NT2/D1 (cell line): Measurements from ENCODE around the gene CDK5RAP2.
A peak's percentile ranks its signal among the peaks of the same experiment; 100 is the strongest.

Source experiments
- DNase-seq: peaks from one replicate; pipeline ENCODE4 v3.0.0-alpha.2; 2011; ENCODE audit warnings: low read depth, low spot score
- H3K27me3 ChIP-seq: 2 replicates; pipeline ENCODE4 v1.6.0; 2011; ENCODE audit warnings: mild to moderate bottlenecking; ENCODE audit not compliant: insufficient read length, insufficient read depth
- H3K36me3 ChIP-seq: 2 replicates; pipeline ENCODE4 v1.6.1; 2011; ENCODE audit warnings: mild to moderate bottlenecking, low read length, mixed read lengths; ENCODE audit not compliant: insufficient read depth, insufficient read length
- H3K4me1 ChIP-seq: 2 replicates; pipeline ENCODE4 v1.5.1; 2011; ENCODE audit not compliant: insufficient read depth, insufficient read length
- H3K4me3 ChIP-seq: 2 replicates; pipeline ENCODE4 v1.5.1; 2011; ENCODE audit warnings: low read depth; ENCODE audit not compliant: insufficient read length
- H3K9ac ChIP-seq: 2 replicates; pipeline ENCODE4 v1.6.0; 2011; ENCODE audit warnings: low read depth; ENCODE audit not compliant: insufficient read length
- H3K9me3 ChIP-seq: 2 replicates; pipeline ENCODE4 v1.5.1; 2011; ENCODE audit warnings: mild to moderate bottlenecking, low read length; ENCODE audit not compliant: insufficient read depth
- SUZ12 ChIP-seq: IDR thresholded peaks from 2 replicates; pipeline ENCODE4 v1.6.1; 2011; ENCODE audit not compliant: insufficient read length, insufficient read depth; ENCODE audit errors: extremely low read depth
- YY1 ChIP-seq: IDR thresholded peaks from 2 replicates; pipeline ENCODE4 v1.6.1; 2011; ENCODE audit not compliant: insufficient read length, insufficient read depth
- ZNF274 ChIP-seq: IDR thresholded peaks from 2 replicates; pipeline ENCODE4 v1.6.1; 2011; ENCODE audit warnings: mild to moderate bottlenecking, low read depth, low read length

The CDK5RAP2 gene

GRCh38 chr9:120583958-120584369 is 4.0 kb upstream of the CDK5RAP2 start:
- H3K9ac ChIP-seq: no peak overlapping the region
- no peak for DNase-seq

DNA sequence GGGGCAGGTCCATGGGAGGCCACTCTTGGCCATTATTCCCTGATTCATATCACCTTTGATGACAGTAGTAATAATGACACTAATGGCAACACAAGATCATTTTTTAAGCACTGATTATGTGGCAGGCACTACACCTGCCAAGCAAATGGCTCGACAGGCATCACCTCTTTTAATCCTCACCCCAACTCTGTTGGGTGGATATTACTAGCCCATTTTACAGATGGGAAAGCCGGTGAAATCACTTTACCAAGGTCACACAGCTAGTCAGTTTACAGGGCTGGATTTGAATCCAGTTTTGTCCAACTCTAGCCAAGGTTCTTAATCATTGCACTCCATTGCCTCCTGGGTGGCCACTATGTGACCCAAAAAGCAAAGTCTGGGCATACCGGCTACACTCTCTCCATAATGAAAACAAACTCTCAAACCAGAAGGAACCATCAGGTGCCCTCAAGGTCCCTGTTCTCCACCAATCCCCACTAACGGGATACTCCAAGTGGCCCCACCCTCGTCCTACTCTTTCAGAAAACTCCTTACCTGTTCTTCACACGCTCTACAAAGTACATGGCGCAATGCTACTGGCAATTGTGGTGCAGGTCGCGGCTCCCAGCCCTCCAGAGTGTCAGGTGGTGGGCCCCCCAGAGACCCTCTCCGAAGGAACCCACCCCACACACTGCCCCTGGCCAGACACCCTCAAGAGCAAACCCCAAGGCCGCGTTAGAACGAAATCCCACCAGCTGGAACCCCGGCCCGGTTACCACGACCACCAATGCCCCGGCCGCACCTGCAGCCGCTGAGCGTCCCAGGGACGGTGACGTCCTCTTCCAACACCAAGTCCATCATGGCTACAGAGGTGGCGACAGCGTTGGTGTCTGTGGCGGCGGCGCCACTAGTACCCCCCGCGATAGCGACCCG is 572 bp downstream of the CDK5RAP2 start:
- no peaks in the 10 kb centered on the region for H3K9me3 ChIP-seq
- H3K27me3 ChIP-seq: no peaks in the 10 kb centered on the region
- DNase-seq: no peak
- H3K4me1 ChIP-seq: no peaks in the 10 kb centered on the region
- peaks cover 20% of the 10 kb centered on the region for H3K36me3 ChIP-seq
- peak overlapping the region; percentile 83 for H3K4me3 ChIP-seq
- TF ChIP-seq YY1: no peak
- TF ChIP-seq SUZ12: no peak
- no peak for TF ChIP-seq ZNF274
- H3K9ac ChIP-seq: peak overlapping the region; percentile 92

More at GRCh38 chr9:120583958-120584369, 4.0 kb upstream of the CDK5RAP2 start:
- Histone ChIP-seq H3K36me3 (peaks cover 1% of the 10 kb centered on the region), H3K4me1 (no peaks in the 10 kb centered on the region), H3K9me3 (no peaks in the 10 kb centered on the region), H3K27me3 (no peaks in the 10 kb centered on the region), H3K4me3 (no peak overlapping the region)
- TF ChIP-seq SUZ12: no peak
- no peak for TF ChIP-seq YY1
- no peak for TF ChIP-seq ZNF274

DNA sequence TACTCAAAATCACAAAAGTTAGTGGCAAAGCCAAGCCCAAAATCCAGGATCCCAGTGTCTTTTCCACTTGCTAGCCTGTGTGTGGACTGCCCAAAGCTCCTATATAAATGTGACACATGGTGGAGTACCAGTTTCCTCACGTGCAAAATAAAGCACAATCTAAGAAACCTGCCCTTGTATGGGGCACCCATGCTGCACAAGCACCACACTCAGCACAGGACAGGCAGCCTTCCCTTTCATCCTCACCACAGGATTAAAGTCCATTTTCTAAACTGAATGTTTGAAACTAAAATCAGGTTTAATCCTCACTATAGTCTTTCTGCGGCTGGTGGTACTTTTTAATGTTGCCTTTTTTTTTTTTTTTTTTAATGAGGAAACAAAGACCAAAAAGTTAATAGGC is 5.5 kb downstream of the CDK5RAP2 start:
- H3K9ac ChIP-seq: no peak overlapping the region
- no peaks in the 10 kb centered on the region for H3K4me1 ChIP-seq
- no peak overlapping the region for H3K4me3 ChIP-seq
- no peak for DNase-seq
- peaks cover 47% of the 10 kb centered on the region for H3K36me3 ChIP-seq
- no peaks in the 10 kb centered on the region for H3K27me3 ChIP-seq
- TF ChIP-seq ZNF274 (no peak), YY1 (no peak), SUZ12 (no peak)
- no peaks in the 10 kb centered on the region for H3K9me3 ChIP-seq

DNA sequence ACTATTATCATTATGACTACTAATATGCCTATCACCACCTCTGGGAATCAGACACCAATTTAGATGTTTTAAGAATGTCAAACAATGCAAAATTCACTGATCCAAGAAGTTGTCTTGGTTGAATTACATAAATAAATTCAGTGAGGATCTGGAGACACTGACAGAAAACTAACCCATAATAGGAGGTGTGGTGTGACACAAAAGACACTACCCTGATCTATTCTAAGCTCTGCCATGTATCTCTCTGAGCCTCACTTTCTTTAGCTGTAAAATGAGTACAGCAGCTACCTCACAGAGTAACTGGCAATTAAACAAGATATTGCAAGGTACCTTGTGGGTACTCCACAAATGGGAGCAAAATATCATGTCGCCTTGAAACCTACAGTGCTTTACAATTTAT is 7.5 kb downstream of the CDK5RAP2 start:
- Histone ChIP-seq H3K9me3 (no peaks in the 10 kb centered on the region), H3K4me1 (no peaks in the 10 kb centered on the region), H3K4me3 (no peak overlapping the region), H3K27me3 (no peaks in the 10 kb centered on the region), H3K36me3 (peaks cover 54% of the 10 kb centered on the region), H3K9ac (no peak overlapping the region)
- TF ChIP-seq SUZ12 (no peak), ZNF274 (no peak), YY1 (no peak)
- no peak for DNase-seq

DNA sequence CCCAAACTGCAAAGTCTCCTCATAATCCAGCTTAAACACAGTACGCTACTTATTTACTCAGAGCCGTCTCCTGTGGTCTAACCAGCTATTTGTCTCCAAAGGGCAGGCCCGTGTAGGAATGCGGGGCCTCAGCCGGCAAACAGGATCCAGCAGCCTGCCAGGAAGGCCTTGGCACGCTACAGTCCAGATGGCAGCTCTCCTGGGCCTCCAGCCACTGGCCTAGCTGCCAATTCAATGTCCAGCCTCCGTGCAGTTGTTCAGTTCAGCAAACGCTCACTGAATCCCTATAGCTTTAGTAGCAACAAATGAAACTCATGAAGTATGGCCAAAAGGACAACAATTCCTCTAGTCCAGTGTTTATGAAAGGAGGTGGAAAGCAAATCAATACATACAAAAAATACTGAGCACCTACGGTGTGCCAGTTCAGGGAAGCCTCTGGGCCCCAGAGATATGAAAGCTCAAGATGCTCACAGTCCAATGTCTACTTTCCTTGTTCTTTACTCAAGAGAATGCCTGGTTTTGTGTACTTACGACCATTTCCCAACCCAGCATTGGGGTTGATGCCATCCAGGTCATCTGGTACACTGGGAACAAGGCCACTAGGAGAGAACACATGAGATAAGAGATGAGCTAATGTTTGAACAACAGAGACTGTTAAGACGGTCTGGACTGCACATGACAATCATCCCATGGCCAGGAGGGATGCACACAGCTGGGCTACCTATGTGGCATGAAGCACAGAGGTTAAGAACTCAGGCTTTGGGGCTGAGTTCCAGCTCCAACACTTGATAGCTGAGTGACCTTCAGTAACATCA is 8.3 kb downstream of the CDK5RAP2 start:
- TF ChIP-seq YY1 (no peak), ZNF274 (no peak), SUZ12 (no peak)
- no peaks in the 10 kb centered on the region for H3K27me3 ChIP-seq
- H3K36me3 ChIP-seq: peaks cover 60% of the 10 kb centered on the region
- no peak overlapping the region for H3K4me3 ChIP-seq
- H3K9me3 ChIP-seq: no peaks in the 10 kb centered on the region
- no peaks in the 10 kb centered on the region for H3K4me1 ChIP-seq
- H3K9ac ChIP-seq: no peak overlapping the region
- no peak for DNase-seq

- TF ChIP-seq YY1: no peak
- Histone ChIP-seq H3K9me3 (no peaks in the 10 kb centered on the region), H3K27me3 (no peaks in the 10 kb centered on the region), H3K36me3 (peaks cover 65% of the 10 kb centered on the region), H3K9ac (no peak overlapping the region), H3K4me1 (no peaks in the 10 kb centered on the region), H3K4me3 (no peak overlapping the region)
- no peak for DNase-seq
Measured at GRCh38 chr9:120570296-120570695, 9.7 kb downstream of the CDK5RAP2 start.

GRCh38 chr9:120569556-120569955 is 10.4 kb downstream of the CDK5RAP2 start:
- no peaks in the 10 kb centered on the region for H3K27me3 ChIP-seq
- no peak overlapping the region for H3K9ac ChIP-seq
- no peak overlapping the region for H3K4me3 ChIP-seq
- TF ChIP-seq ZNF274 (no peak), SUZ12 (no peak), YY1 (no peak)
- H3K4me1 ChIP-seq: no peaks in the 10 kb centered on the region
- H3K9me3 ChIP-seq: no peaks in the 10 kb centered on the region
- peaks cover 72% of the 10 kb centered on the region for H3K36me3 ChIP-seq
- no peak for DNase-seq
